Endometrial microvascular endothelial cells (primary cell): Measurements from ENCODE around the gene KDM5B. TPM values are rescaled to one million over a fixed set of nuclear protein-coding genes. Genes with fewer than 3 reads are reported as not detected.

Experiments used
- total RNA-seq: library from RNA; depleted of rRNA; stranded (reverse); fragments of >200 nt; gene quantifications from one replicate; pipeline ENCODE4 v1.2.3, GENCODE V29; 2015; ENCODE audit errors: inconsistent ontology term

Gene KDM5B
- total RNA-seq, 1 donor from 2014 or later = 35.1 TPM

Other genes with a start within 250 kb of the KDM5B start
- gene SYT2, start 98.0 kb downstream of the KDM5B start, total RNA-seq = not detected
- not detected for gene PCAT6, start 2.5 kb upstream of the KDM5B start, total RNA-seq
- 13.9 TPM for gene RABIF, start 80.7 kb upstream of the KDM5B start, total RNA-seq
- gene KLHL12, start 118.8 kb upstream of the KDM5B start, total RNA-seq = 22.1 TPM
- 96.9 TPM for gene ADIPOR1, start 149.9 kb upstream of the KDM5B start, total RNA-seq
- gene CYB5R1, start 158.8 kb upstream of the KDM5B start, total RNA-seq = 45.9 TPM
- gene TMEM183A, start 199.0 kb upstream of the KDM5B start, total RNA-seq = 81.2 TPM
- gene PPFIA4, start 218.1 kb upstream of the KDM5B start, total RNA-seq = 0.09 TPM